AG04449 (cell line): ENCODE results near the gene ARHGAP26.

ENCODE experiments used
- CTCF ChIA-PET: fragments of 350-600 bp; formaldehyde crosslinking; extraction: SDS; loops from one replicate; lab custom pipeline; 2021; ENCODE audit warnings: antibody characterized with exemption; lab: Yijun Ruan, JAX
- POLR2A ChIA-PET: fragments of 400-600, 350-600 bp; formaldehyde crosslinking; extraction: SDS; loops from one replicate; lab custom pipeline; 2020; ENCODE audit warnings: antibody characterized with exemption, inconsistent platforms; lab: Yijun Ruan, JAX
- DNase-seq: peaks from one replicate; pipeline ENCODE4 v3.0.0-alpha.2; 2010; ENCODE audit warnings: low read depth, low spot score
- H3K4me3 ChIP-seq: 2 replicates; pipeline ENCODE4 v1.5.1; 2011; ENCODE audit warnings: low read depth, mild to moderate bottlenecking, control low read depth, low read length
- CTCF ChIP-seq: IDR thresholded peaks from one replicate; pipeline ENCODE4 v1.5.1; 2011; ENCODE audit warnings: mild to moderate bottlenecking, moderate library complexity, low read length, control low read depth, inconsistent platforms; ENCODE audit not compliant: insufficient read depth; ENCODE audit errors: missing control alignments

ARHGAP26 gene

GRCh38 chr5:142810081-142810480, 39.9 kb downstream of the ARHGAP26 start:
- ChIA-PET CTCF (interaction anchor here (0.9 kb wide), 1 partner anchor 92 kb away, joined by 3 read pairs; no protein-coding TSS in a partner anchor), POLR2A (no interaction called here)
- DNase-seq: no peak
- no peak for TF ChIP-seq CTCF
- no peak overlapping the region for H3K4me3 ChIP-seq

DNA sequence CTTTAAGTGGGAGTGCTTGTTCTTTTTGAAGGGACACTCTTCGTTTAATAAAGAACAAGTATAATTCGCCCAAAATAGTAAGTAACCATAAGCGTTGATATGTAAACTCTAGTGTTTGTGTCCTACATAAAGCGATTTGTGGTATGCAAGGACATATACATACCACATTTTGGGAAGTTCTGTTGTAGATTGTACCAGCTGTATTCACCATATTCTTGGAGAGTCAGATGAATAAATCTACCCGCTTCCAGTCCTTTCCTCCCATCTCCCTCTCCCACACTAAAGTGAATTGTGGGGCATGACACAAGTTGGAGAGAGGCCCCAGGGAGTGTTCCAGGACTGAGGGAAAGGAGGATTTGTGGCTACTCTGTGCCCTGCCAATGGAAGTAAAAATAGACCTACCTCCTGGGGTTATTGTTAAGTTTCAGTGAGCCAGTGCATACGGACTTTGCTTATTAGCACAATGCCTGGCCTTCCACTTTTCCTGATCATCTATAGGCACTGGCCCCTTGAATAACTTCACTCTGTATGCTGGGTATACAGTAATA, 40.6 kb downstream of the ARHGAP26 start:
- H3K4me3 ChIP-seq: no peak overlapping the region
- ChIA-PET CTCF (interaction anchor here (0.9 to 1.5 kb wide), 2 partner anchors 37 to 93 kb away, joined by 3 read pairs; no protein-coding TSS in a partner anchor), POLR2A (no interaction called here)
- DNase-seq: no peak
- TF ChIP-seq CTCF: no peak

DNA sequence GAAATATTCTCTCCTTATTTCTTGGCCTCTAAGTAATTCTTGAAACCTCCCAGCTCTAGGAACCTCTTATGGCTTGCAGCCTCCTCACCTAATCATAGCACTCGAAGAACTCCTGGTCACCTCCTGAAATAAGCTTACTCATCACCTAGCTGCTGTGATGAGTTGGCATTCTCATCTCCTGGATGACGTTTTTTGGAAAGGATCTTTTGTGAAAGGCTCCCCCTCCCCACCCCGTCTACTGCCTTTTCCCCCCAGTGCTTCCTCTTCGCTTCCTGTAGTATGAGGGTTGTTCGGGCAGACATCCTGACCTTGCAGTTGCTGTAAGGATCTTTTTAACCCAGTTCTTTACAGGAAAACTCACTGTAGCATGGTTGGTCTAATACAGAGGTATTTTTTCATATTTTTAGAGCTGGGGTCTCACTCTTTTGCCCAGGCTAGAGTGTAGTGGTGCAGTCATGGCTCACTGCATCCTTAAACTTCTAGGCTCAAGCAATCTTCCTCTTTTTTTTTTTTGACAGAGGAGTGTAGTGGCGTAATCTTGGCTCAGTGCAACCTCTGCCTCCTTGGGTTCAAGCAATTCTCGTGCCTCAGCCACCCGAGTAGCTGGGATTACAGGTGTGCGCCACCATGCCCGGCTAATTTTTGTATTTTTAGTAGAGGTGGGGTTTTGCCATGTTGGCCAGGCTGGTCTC, 41.8 kb downstream of the ARHGAP26 start:
- H3K4me3 ChIP-seq: no peak overlapping the region
- TF ChIP-seq CTCF: no peak
- POLR2A ChIA-PET: no interaction called here
- CTCF ChIA-PET: interaction anchor here (1.0 to 1.5 kb wide), 3 partner anchors 15 to 99 kb away, joined by 3 read pairs; no protein-coding TSS in a partner anchor
- DNase-seq: no peak

DNA sequence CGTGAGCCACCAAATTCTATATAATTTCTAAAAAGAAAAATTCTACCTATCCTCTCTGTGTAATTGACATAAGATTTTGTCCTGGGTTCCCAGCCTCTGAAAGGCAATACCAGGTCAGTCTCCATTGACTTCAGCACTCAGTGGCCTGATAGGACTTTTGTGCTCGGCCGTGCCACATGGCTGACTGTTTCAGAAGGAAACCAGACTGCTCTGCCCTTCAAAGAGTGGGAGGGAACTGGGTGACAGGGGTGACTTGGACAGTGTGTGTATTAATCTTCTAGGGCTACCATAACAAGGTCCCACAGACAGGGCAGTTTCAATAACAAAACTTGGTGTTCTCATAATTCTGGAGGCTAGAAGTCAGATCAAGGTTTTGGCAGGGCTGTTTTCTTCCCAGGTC, 43.0 kb downstream of the ARHGAP26 start:
- POLR2A ChIA-PET: no interaction called here
- DNase-seq: no peak
- CTCF ChIA-PET: no interaction called here
- no peak overlapping the region for H3K4me3 ChIP-seq
- no peak for TF ChIP-seq CTCF

- no peak for DNase-seq
- H3K4me3 ChIP-seq: no peak overlapping the region
- ChIA-PET CTCF (no interaction called here), POLR2A (no interaction called here)
- no peak for TF ChIP-seq CTCF
These were observed 43.9 kb downstream of the ARHGAP26 start for GRCh38 chr5:142814122-142814521.

- DNase-seq: no peak
- no peak for TF ChIP-seq CTCF
- POLR2A ChIA-PET: no interaction called here
- CTCF ChIA-PET: no interaction called here
- H3K4me3 ChIP-seq: no peak overlapping the region
These were observed 45.3 kb downstream of the ARHGAP26 start for GRCh38 chr5:142815469-142815868.
